Stomach (tissue), 4 donors: ENCODE measurements around the gene GHRHR.

Source experiments
- CTCF ChIP-seq, 7 experiments: fragments of 450-650 bp in 4 of 7; fragments of 200-600 bp in 3 of 7; sonication (generic) in 3 of 7; IDR thresholded peaks; one replicate each; pipeline ENCODE4 v1.5.1; 2016 to 2019; ENCODE audit warnings: antibody characterized with exemption in 7 of 7, control low read depth in 2 of 7, mild to moderate bottlenecking in 1 of 7
- EP300 ChIP-seq: sonication (generic); formaldehyde crosslinking; IDR thresholded peaks from one replicate; pipeline ENCODE4 v1.6.1; 2017; ENCODE audit warnings: antibody characterized with exemption
- POLR2A ChIP-seq, 4 donors: fragments of 450-650 bp; IDR thresholded peaks; one replicate each; pipeline ENCODE4 v1.6.1; 2016; ENCODE audit warnings: antibody characterized with exemption in 4 of 4, control low read depth in 2 of 4, mild to moderate bottlenecking in 1 of 4, moderate library complexity in 1 of 4
- POLR2AphosphoS5 ChIP-seq, 3 donors: sonication (generic); formaldehyde crosslinking; IDR thresholded peaks; one replicate each; pipeline ENCODE4 v1.6.1; 2016; ENCODE audit warnings: antibody characterized with exemption in 3 of 3

GRCh38 chr7:30976381-30976780, 12.6 kb downstream of the GHRHR start:
- TF ChIP-seq CTCF (IDR thresholded peaks at IDR 0.05) (no peak), POLR2A (IDR thresholded peaks at IDR 0.05) (no peak), EP300 (no peak), POLR2AphosphoS5 (IDR thresholded peaks at IDR 0.05) (no peak)
